Gastrocnemius medialis (tissue), 4 donors: ENCODE measurements around the gene HOXC13.

Experiments
- CTCF ChIP-seq, 5 experiments: fragments of 450-650 bp in 3 of 5; fragments of 200-600 bp in 2 of 5; sonication (generic) in 2 of 5; IDR thresholded peaks in 4 of 5; conservative IDR thresholded peaks in 1 of 5; 1 replicate in 4 of 5; 2 replicates in 1 of 5; pipeline ENCODE4 v1.5.1; 2016 to 2019; ENCODE audit warnings: antibody characterized with exemption in 5 of 5, mild to moderate bottlenecking in 3 of 5, moderate library complexity in 3 of 5
- POLR2A ChIP-seq, 2 donors: fragments of 450-650 bp; IDR thresholded peaks; one replicate each; pipeline ENCODE4 v1.6.1; 2017; ENCODE audit warnings: antibody characterized with exemption in 2 of 2, mild to moderate bottlenecking in 2 of 2, moderate library complexity in 2 of 2

- TF ChIP-seq CTCF (IDR thresholded peaks at IDR 0.05 in 4 of 5, conservative IDR thresholded peaks at IDR 0.05 in 1 of 5) (no peak), POLR2A (IDR thresholded peaks at IDR 0.05) (no peak)
These were observed 44.3 kb downstream of the HOXC13 start for GRCh38 chr12:53982648-53983567.
